Tibial artery (tissue), 4 donors: ENCODE results near the gene SCYL3.

Experiments used
- DNase-seq, 2 donors: peaks; one replicate each; pipeline ENCODE4 v3.0.0-alpha.2; 2019
- H3K27ac ChIP-seq, 2 donors: fragments of 200-600 bp; sonication (generic) in 1 of 2; 1 replicate in 1 of 2; 2 replicates in 1 of 2; pipeline ENCODE4 v1.5.1; 2018 to 2019; ENCODE audit warnings: mild to moderate bottlenecking in 1 of 2
- H3K27me3 ChIP-seq, 2 donors: fragments of 200-600 bp; sonication (generic) in 1 of 2; one replicate each; pipeline versions ENCODE4 v1.5.1 to v1.6.0; 2016 to 2019
- H3K36me3 ChIP-seq, 3 donors: fragments of 200-600 bp; sonication (generic) in 2 of 3; one replicate each; pipeline ENCODE4 v1.5.1; 2016 to 2019; ENCODE audit warnings: mild to moderate bottlenecking in 2 of 3
- H3K4me1 ChIP-seq, 4 donors: fragments of 200-600 bp; sonication (generic) in 2 of 4; 1 replicate in 3 of 4; 2 replicates in 1 of 4; pipeline ENCODE4 v1.5.1; 2016 to 2019
- H3K4me3 ChIP-seq, 2 donors: fragments of 200-600 bp; sonication (generic) in 1 of 2; 1 replicate in 1 of 2; 2 replicates in 1 of 2; pipeline ENCODE4 v1.5.1; 2018 to 2019; ENCODE audit warnings: mild to moderate bottlenecking in 2 of 2
- H3K9me3 ChIP-seq, 3 donors: fragments of 200-600 bp; sonication (generic) in 1 of 3; one replicate each; pipeline ENCODE4 v1.5.1; 2016 to 2019
- intact Hi-C: fragments of 100-400 bp; cut with DNase I; formaldehyde crosslinking; loops from one replicate; pipeline ENCODE4 v1.15.0; 2023; ENCODE audit warnings: low total_unique reads
- TF ChIP-seq, protein P1 (sequence below), 2 experiments: fragments of 200-600 bp in 1 of 2; fragments of 450-650 bp in 1 of 2; IDR thresholded peaks; one replicate each; pipeline ENCODE4 v1.5.1; 2017 to 2019; ENCODE audit warnings: antibody characterized with exemption in 2 of 2, mild to moderate bottlenecking in 1 of 2, moderate library complexity in 1 of 2

The SCYL3 gene

DNA sequence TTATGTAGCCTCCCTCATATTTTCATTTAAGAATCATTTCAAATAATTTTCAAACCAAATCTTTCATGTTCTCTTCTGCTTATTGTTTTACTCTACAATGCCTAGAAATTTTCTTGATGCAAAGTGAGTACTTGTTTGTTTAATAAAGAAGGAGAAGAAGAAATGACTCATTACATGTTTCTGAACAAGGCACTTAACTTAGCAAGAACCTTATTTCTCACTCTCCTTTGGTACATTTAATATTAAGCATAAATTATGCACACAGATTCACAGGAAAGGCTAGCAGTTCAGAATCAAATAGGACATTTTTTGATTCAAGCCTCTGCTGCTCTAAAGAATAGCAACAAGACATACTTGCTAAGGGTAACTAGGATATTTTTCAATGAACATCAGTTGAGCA is 9.1 kb downstream of the SCYL3 start:
- H3K36me3 ChIP-seq: peaks cover 17 to 45% (median 35%) of the 10 kb centered on the region in 3 donors
- H3K27ac ChIP-seq: no peak overlapping the region
- no peaks in the 10 kb centered on the region for H3K27me3 ChIP-seq
- no peaks in the 10 kb centered on the region for H3K4me1 ChIP-seq
- H3K4me3 ChIP-seq: no peak overlapping the region
- DNase-seq: no peak
- TF ChIP-seq, protein P1, sequence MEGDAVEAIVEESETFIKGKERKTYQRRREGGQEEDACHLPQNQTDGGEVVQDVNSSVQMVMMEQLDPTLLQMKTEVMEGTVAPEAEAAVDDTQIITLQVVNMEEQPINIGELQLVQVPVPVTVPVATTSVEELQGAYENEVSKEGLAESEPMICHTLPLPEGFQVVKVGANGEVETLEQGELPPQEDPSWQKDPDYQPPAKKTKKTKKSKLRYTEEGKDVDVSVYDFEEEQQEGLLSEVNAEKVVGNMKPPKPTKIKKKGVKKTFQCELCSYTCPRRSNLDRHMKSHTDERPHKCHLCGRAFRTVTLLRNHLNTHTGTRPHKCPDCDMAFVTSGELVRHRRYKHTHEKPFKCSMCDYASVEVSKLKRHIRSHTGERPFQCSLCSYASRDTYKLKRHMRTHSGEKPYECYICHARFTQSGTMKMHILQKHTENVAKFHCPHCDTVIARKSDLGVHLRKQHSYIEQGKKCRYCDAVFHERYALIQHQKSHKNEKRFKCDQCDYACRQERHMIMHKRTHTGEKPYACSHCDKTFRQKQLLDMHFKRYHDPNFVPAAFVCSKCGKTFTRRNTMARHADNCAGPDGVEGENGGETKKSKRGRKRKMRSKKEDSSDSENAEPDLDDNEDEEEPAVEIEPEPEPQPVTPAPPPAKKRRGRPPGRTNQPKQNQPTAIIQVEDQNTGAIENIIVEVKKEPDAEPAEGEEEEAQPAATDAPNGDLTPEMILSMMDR (IDR thresholded peaks at IDR 0.05): no peak
- no peaks in the 10 kb centered on the region for H3K9me3 ChIP-seq
- intact Hi-C loops: no loop called here

DNA sequence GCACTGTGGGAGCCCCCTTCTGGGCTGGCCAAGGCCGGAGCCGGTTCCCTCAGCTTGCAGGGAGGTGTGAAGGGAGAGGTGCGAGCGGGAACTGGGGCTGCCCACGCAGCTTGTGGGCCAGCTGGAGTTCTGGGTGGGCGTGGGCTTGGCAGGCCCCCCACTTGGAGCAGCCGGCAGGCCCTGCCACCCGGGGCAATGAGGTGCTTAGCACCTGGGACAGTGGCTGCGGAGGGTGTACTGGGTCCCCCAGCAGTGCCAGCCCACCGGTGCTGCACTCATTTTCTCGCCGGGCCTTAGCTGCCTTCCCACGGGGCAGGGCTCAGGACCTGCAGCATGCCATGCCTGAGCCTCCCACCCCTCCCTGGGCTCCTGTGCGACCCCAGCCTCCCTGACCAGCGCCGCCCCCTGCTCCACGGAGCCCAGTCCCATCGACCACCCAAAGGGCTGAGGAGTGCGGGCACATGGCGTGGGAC is 11.6 kb downstream of the SCYL3 start:
- TF ChIP-seq, protein P1 (IDR thresholded peaks at IDR 0.05): no peak
- DNase-seq: no peak
- intact Hi-C loops: no loop called here
- peaks cover 12 to 44% (median 41%) of the 10 kb centered on the region in 3 donors for H3K36me3 ChIP-seq
- H3K4me3 ChIP-seq: no peak overlapping the region
- no peaks in the 10 kb centered on the region for H3K4me1 ChIP-seq
- no peaks in the 10 kb centered on the region for H3K27me3 ChIP-seq
- no peaks in the 10 kb centered on the region for H3K9me3 ChIP-seq
- H3K27ac ChIP-seq: no peak overlapping the region

GRCh38 chr1:169879034-169879840 is 14.5 kb downstream of the SCYL3 start:
- intact Hi-C loops: no loop called here
- H3K9me3 ChIP-seq: no peaks in the 10 kb centered on the region
- no peak for DNase-seq
- H3K36me3 ChIP-seq: peaks cover 24 to 65% (median 47%) of the 10 kb centered on the region in 3 donors
- no peaks in the 10 kb centered on the region for H3K4me1 ChIP-seq
- no peak overlapping the region for H3K4me3 ChIP-seq
- TF ChIP-seq, protein P1 (IDR thresholded peaks at IDR 0.05): no peak
- no peaks in the 10 kb centered on the region for H3K27me3 ChIP-seq
- H3K27ac ChIP-seq: no peak overlapping the region

DNA sequence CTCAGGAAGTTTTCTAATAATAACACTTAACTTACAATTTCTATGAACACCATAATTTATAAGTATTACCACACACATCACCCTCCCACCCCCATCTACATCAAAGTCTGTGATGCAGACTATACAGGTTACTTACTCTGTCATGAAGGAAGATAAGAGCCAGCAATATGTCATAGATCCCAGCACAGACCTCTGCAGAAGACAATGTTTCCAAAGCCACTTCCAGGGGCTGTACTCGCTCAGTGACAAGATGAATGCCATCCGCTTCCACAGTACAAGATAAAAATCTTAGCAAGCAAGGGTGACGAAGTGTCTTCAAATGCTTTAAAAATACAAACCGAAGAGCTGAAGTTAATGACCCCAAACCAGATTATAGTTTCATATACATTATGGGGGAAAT is 15.2 kb downstream of the SCYL3 start:
- no peaks in the 10 kb centered on the region for H3K27me3 ChIP-seq
- no peaks in the 10 kb centered on the region for H3K4me1 ChIP-seq
- H3K9me3 ChIP-seq: no peaks in the 10 kb centered on the region
- TF ChIP-seq, protein P1 (IDR thresholded peaks at IDR 0.05): no peak
- intact Hi-C loops: no loop called here
- no peak overlapping the region for H3K4me3 ChIP-seq
- no peak overlapping the region for H3K27ac ChIP-seq
- peaks cover 32 to 69% (median 55%) of the 10 kb centered on the region in 3 donors for H3K36me3 ChIP-seq
- no peak for DNase-seq

DNA sequence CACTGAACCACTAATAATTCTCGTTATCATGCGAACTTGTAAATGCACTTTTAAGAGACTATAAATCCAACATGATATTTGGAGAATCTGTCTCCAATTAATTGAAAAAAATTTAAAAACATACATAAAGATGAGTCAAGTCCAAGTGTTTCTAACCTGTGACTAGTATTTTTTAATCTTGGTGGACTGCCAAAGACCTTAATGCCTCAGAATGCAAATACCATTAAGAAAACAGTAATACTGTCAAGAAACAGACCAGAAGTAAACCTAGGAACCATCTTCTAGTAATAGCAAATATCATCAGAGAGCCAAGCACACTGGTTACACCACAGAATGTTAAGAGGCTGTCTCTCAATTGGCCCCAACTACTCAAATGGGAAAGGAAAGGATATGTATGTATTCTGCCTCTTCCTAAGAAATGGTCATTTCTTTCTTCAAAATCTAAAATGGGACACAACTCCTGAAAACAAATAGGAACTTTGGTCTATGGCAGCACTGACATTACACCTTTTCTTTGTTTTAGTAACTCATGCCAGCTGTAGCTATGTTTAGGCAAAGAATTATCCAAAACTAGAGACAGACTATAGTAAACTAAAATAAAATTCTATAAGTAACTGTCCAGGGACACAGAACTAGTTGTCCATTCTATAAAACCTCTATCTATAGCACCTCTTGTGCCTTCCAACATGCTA is 15.8 kb downstream of the SCYL3 start:
- no peak for DNase-seq
- H3K4me1 ChIP-seq: no peaks in the 10 kb centered on the region
- H3K27me3 ChIP-seq: no peaks in the 10 kb centered on the region
- intact Hi-C loops: no loop called here
- no peak overlapping the region for H3K27ac ChIP-seq
- H3K4me3 ChIP-seq: no peak overlapping the region
- H3K36me3 ChIP-seq: peaks cover 37 to 69% (median 59%) of the 10 kb centered on the region in 3 donors
- no peaks in the 10 kb centered on the region for H3K9me3 ChIP-seq
- TF ChIP-seq, protein P1 (IDR thresholded peaks at IDR 0.05): no peak
